OCI-LY7 (cell line): ENCODE measurements around the gene OPN1LW. TPM values are rescaled to one million over a fixed set of nuclear protein-coding genes. Genes with fewer than 3 reads are reported as not detected.
"Not testable (repeated sequence)": the region's sequence is repeated elsewhere in the genome, so short reads cannot be mapped to it uniquely, and the experiment has no call there.

Experiments used
- BruUV-seq: library from RNA; stranded (reverse); fragments of 400-500 nt; replicated peaks from 2 replicates; lab custom pipeline; 2021; lab: Mats Ljungman, UMichigan
- CTCF ChIA-PET: fragments of 300-600 bp; sonication (Branson Sonifier 250); formaldehyde crosslinking; loops from one replicate; lab custom pipeline; 2022; ENCODE audit warnings: antibody characterized with exemption; ENCODE audit not compliant: unreplicated experiment; lab: Charles Lee
- POLR2A ChIA-PET: fragments of 300-600 bp; sonication (Branson Sonifier 250); formaldehyde crosslinking; loops from one replicate; lab custom pipeline; 2022; ENCODE audit warnings: antibody characterized with exemption; lab: Charles Lee
- DNase-seq: peaks from one replicate; pipeline ENCODE4 v3.0.0-alpha.2; 2015; ENCODE audit warnings: low spot score
- H2AFZ ChIP-seq: fragments of 200-600 bp; sonication (generic), shearing (Covaris generic); 2 replicates; pipeline ENCODE4 v1.6.1; 2014; ENCODE audit warnings: mild to moderate bottlenecking, antibody characterized with exemption, low read length, moderate library complexity
- H3K27ac ChIP-seq: fragments of 200-600 bp; sonication (generic); 2 replicates; pipeline ENCODE4 v1.5.1; 2014; ENCODE audit warnings: mixed run types, low read depth, mild to moderate bottlenecking, moderate library complexity, low read length, inconsistent platforms; ENCODE audit not compliant: poor library complexity, severe bottlenecking
- H3K36me3 ChIP-seq: fragments of 200-600 bp; sonication (generic); 2 replicates; pipeline ENCODE4 v1.6.1; 2014; ENCODE audit warnings: mild to moderate bottlenecking, antibody characterized with exemption, low read length, moderate library complexity, mixed read lengths; ENCODE audit not compliant: insufficient read depth
- H3K4me1 ChIP-seq: fragments of 200-600 bp; sonication (generic); 2 replicates; pipeline ENCODE4 v1.5.1; 2014; ENCODE audit warnings: mild to moderate bottlenecking, low read length; ENCODE audit not compliant: insufficient read depth, poor library complexity, severe bottlenecking
- H3K4me2 ChIP-seq: fragments of 200-600 bp; sonication (generic); 2 replicates; pipeline ENCODE4 v1.6.1; 2014; ENCODE audit warnings: mild to moderate bottlenecking, low read length
- H3K4me3 ChIP-seq: fragments of 200-600 bp; sonication (generic); 2 replicates; pipeline ENCODE4 v1.5.1; 2014; ENCODE audit warnings: mild to moderate bottlenecking, low read depth, low read length; ENCODE audit not compliant: poor library complexity, severe bottlenecking
- H3K79me2 ChIP-seq: fragments of 200-600 bp; sonication (generic); 2 replicates; pipeline ENCODE4 v1.6.1; 2016; ENCODE audit warnings: low read depth, mild to moderate bottlenecking, low read length, moderate library complexity, mixed read lengths; ENCODE audit not compliant: insufficient read depth
- H3K9me2 ChIP-seq: fragments of 200-600 bp; sonication (generic); 2 replicates; pipeline ENCODE4 v1.6.1; 2016; ENCODE audit warnings: mild to moderate bottlenecking, low read length, mixed read lengths; ENCODE audit not compliant: insufficient read depth
- H3K9me3 ChIP-seq: fragments of 200-600 bp; sonication (generic); 2 replicates; pipeline ENCODE4 v1.6.1; 2014; ENCODE audit warnings: mild to moderate bottlenecking, mixed run types, low read length, mixed read lengths
- H4K20me1 ChIP-seq: fragments of 200-600 bp; sonication (generic); 2 replicates; pipeline ENCODE4 v1.6.1; 2014; ENCODE audit warnings: mild to moderate bottlenecking, antibody characterized with exemption, low read length, moderate library complexity, mixed read lengths; ENCODE audit not compliant: insufficient read depth
- intact Hi-C: fragments of 100-400 bp; cut with micrococcal nuclease; formaldehyde crosslinking; loops from one replicate; pipeline ENCODE4 v1.10.0; 2022; ENCODE audit not compliant: unreplicated experiment
- total RNA-seq, 2 experiments: library from RNA; depleted of rRNA in 1 of 2; stranded (reverse); fragments of >200 nt in 1 of 2; shearing (Covaris generic) in 1 of 2; gene quantifications; 2 replicates each; pipeline ENCODE4 v1.2.3, GENCODE V29; 2014 to 2022

The OPN1LW gene
- total RNA-seq, 2 experiments from 2014 or later, result not detected

- H3K9me3 ChIP-seq, intact Hi-C loops, H3K79me2 ChIP-seq, CTCF ChIA-PET, BruUV-seq, H4K20me1 ChIP-seq, H2AFZ ChIP-seq, H3K9me2 ChIP-seq, H3K36me3 ChIP-seq, H3K27ac ChIP-seq, DNase-seq, H3K4me2 ChIP-seq, POLR2A ChIA-PET, H3K4me3 ChIP-seq, H3K4me1 ChIP-seq: not testable (repeated sequence)
These were observed 48.8 kb downstream of the OPN1LW start for GRCh38 chrX:154192846-154193245.

GRCh38 chrX:154194316-154194715 is 50.3 kb downstream of the OPN1LW start:
- H3K9me3 ChIP-seq, H3K4me3 ChIP-seq, H4K20me1 ChIP-seq, H3K4me2 ChIP-seq, CTCF ChIA-PET, H3K36me3 ChIP-seq, H3K9me2 ChIP-seq, H3K79me2 ChIP-seq, H3K4me1 ChIP-seq, POLR2A ChIA-PET, BruUV-seq, H2AFZ ChIP-seq, intact Hi-C loops, DNase-seq, H3K27ac ChIP-seq: not testable (repeated sequence)

DNA sequence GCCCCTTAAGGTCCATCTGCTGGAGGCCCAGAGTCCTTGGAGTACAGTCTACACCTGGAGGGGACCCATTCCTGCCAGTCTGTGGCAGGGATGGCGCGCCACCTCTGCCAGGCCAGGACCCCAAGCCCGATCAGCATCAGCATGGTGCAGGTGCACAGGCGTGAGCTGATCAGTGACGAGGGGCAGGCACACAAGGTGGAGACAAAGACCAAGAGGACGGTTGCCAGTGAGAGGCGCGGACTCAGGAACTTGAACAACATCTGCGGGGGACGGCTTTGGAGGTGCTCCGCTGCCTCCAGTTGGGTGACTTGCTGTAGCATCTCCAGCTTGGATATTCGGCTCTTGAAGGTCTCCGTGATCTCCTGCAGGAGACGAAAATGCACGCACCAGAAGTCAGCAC is 52.4 kb downstream of the OPN1LW start:
- H3K27ac ChIP-seq, DNase-seq, intact Hi-C loops, POLR2A ChIA-PET, H3K9me3 ChIP-seq, H3K4me1 ChIP-seq, CTCF ChIA-PET, H4K20me1 ChIP-seq, H3K9me2 ChIP-seq, H3K79me2 ChIP-seq, H3K4me2 ChIP-seq, BruUV-seq, H3K4me3 ChIP-seq, H2AFZ ChIP-seq, H3K36me3 ChIP-seq: not testable (repeated sequence)

Other genes starting within 250 kb of the OPN1LW start
- gene AVPR2, start 239.6 kb upstream of the OPN1LW start, total RNA-seq (2014; rRNA removed; shearing (Covaris generic)), result 0.09 TPM in 1 of 2 replicates, not detected in the other
- 0.46 TPM in 1 of 2 replicates, not detected in the other for gene AVPR2, start 239.6 kb upstream of the OPN1LW start, total RNA-seq (2022)
- 126 and 127 TPM in 2 replicates for gene ARHGAP4, start 218.0 kb upstream of the OPN1LW start, total RNA-seq (2014; rRNA removed; shearing (Covaris generic))
- 119 and 128 TPM in 2 replicates for gene ARHGAP4, start 218.0 kb upstream of the OPN1LW start, total RNA-seq (2022)
- 77.5 and 82.7 TPM in 2 replicates for gene NAA10, start 209.2 kb upstream of the OPN1LW start, total RNA-seq (2014; rRNA removed; shearing (Covaris generic))
- gene NAA10, start 209.2 kb upstream of the OPN1LW start, total RNA-seq (2022), result 90.5 and 105 TPM in 2 replicates
- 2.8 and 3.6 TPM in 2 replicates for gene RENBP, start 199.6 kb upstream of the OPN1LW start, total RNA-seq (2014; rRNA removed; shearing (Covaris generic))
- gene RENBP, start 199.6 kb upstream of the OPN1LW start, total RNA-seq (2022), result 6.2 and 6.8 TPM in 2 replicates
- gene HCFC1, start 172.4 kb upstream of the OPN1LW start, total RNA-seq (2014; rRNA removed; shearing (Covaris generic)), result 51.9 and 64.2 TPM in 2 replicates
- 134 TPM in 2 replicates for gene HCFC1, start 172.4 kb upstream of the OPN1LW start, total RNA-seq (2022)
- gene TMEM187, start 171.5 kb upstream of the OPN1LW start, total RNA-seq (2014; rRNA removed; shearing (Covaris generic)), result 0.85 and 1.4 TPM in 2 replicates
- 3.2 and 4.5 TPM in 2 replicates for gene TMEM187, start 171.5 kb upstream of the OPN1LW start, total RNA-seq (2022)
- 56.8 and 75.5 TPM in 2 replicates for gene IRAK1, start 124.3 kb upstream of the OPN1LW start, total RNA-seq (2014; rRNA removed; shearing (Covaris generic))
- 119 and 136 TPM in 2 replicates for gene IRAK1, start 124.3 kb upstream of the OPN1LW start, total RNA-seq (2022)
- 31.2 and 45.8 TPM in 2 replicates for gene MECP2, start 46.5 kb upstream of the OPN1LW start, total RNA-seq (2014; rRNA removed; shearing (Covaris generic))
- gene MECP2, start 46.5 kb upstream of the OPN1LW start, total RNA-seq (2022), result 48.6 and 50.2 TPM in 2 replicates
- not detected in 2 replicates for gene OPN1MW, start 38.4 kb downstream of the OPN1LW start, total RNA-seq (2014; rRNA removed; shearing (Covaris generic))
- gene OPN1MW, start 38.4 kb downstream of the OPN1LW start, total RNA-seq (2022), result not detected in 2 replicates
- gene OPN1MW2, start 75.5 kb downstream of the OPN1LW start, total RNA-seq (2014; rRNA removed; shearing (Covaris generic)), result not detected in 2 replicates
- gene OPN1MW2, start 75.5 kb downstream of the OPN1LW start, total RNA-seq (2022), result not detected in 2 replicates
- gene OPN1MW3, start 113.3 kb downstream of the OPN1LW start, total RNA-seq (2014; rRNA removed; shearing (Covaris generic)), result not detected in 2 replicates
- not detected in 2 replicates for gene OPN1MW3, start 113.3 kb downstream of the OPN1LW start, total RNA-seq (2022)
- gene TEX28, start 150.9 kb downstream of the OPN1LW start, total RNA-seq (2014; rRNA removed; shearing (Covaris generic)), result not detected in 2 replicates
- gene TEX28, start 150.9 kb downstream of the OPN1LW start, total RNA-seq (2022), result not detected in 2 replicates
- 0.06 TPM in 1 of 2 replicates, not detected in the other for gene TKTL1, start 151.6 kb downstream of the OPN1LW start, total RNA-seq (2014; rRNA removed; shearing (Covaris generic))
- 0.78 TPM in 1 of 2 replicates, not detected in the other for gene TKTL1, start 151.6 kb downstream of the OPN1LW start, total RNA-seq (2022)
- 78.8 and 91.2 TPM in 2 replicates for gene FLNA, start 230.4 kb downstream of the OPN1LW start, total RNA-seq (2014; rRNA removed; shearing (Covaris generic))
- 96.9 and 97.7 TPM in 2 replicates for gene FLNA, start 230.4 kb downstream of the OPN1LW start, total RNA-seq (2022)
- gene EMD, start 235.1 kb downstream of the OPN1LW start, total RNA-seq (2014; rRNA removed; shearing (Covaris generic)), result 25.3 and 35.4 TPM in 2 replicates
- gene EMD, start 235.1 kb downstream of the OPN1LW start, total RNA-seq (2022), result 64.1 and 64.6 TPM in 2 replicates